22Rv1 (cell line): ENCODE data around the gene BDKRB1.

Source experiments
- ZFX ChIP-seq: fragments of 450-650 bp; IDR thresholded peaks from 2 replicates; pipeline ENCODE4 v1.6.1; 2017; ENCODE audit warnings: antibody characterized with exemption, borderline replicate concordance
- TF ChIP-seq, protein P1 (sequence below): fragments of 450-650 bp; IDR thresholded peaks from 2 replicates; pipeline ENCODE4 v1.5.1; 2017; ENCODE audit warnings: mild to moderate bottlenecking

- TF ChIP-seq, protein P1, sequence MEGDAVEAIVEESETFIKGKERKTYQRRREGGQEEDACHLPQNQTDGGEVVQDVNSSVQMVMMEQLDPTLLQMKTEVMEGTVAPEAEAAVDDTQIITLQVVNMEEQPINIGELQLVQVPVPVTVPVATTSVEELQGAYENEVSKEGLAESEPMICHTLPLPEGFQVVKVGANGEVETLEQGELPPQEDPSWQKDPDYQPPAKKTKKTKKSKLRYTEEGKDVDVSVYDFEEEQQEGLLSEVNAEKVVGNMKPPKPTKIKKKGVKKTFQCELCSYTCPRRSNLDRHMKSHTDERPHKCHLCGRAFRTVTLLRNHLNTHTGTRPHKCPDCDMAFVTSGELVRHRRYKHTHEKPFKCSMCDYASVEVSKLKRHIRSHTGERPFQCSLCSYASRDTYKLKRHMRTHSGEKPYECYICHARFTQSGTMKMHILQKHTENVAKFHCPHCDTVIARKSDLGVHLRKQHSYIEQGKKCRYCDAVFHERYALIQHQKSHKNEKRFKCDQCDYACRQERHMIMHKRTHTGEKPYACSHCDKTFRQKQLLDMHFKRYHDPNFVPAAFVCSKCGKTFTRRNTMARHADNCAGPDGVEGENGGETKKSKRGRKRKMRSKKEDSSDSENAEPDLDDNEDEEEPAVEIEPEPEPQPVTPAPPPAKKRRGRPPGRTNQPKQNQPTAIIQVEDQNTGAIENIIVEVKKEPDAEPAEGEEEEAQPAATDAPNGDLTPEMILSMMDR: no peak
- no peak for TF ChIP-seq ZFX
These were observed 39.4 kb upstream of the BDKRB1 start for GRCh38 chr14:96216627-96217026.
